CD4-positive, alpha-beta T cell treated with Interleukin-4 for 1 hour (primary cell): ENCODE data around the gene TBXA2R.

Source experiments
- DNase-seq, 2 donors: peaks; one replicate each; pipeline ENCODE4 v3.0.0-alpha.2; 2020 to 2022

The TBXA2R gene

GRCh38 chr19:3550947-3551791 is 55.5 kb downstream of the TBXA2R start:
- DNase-seq = no peak

- DNase-seq = no peak
These were observed 56.9 kb downstream of the TBXA2R start for GRCh38 chr19:3549816-3550215.

DNA sequence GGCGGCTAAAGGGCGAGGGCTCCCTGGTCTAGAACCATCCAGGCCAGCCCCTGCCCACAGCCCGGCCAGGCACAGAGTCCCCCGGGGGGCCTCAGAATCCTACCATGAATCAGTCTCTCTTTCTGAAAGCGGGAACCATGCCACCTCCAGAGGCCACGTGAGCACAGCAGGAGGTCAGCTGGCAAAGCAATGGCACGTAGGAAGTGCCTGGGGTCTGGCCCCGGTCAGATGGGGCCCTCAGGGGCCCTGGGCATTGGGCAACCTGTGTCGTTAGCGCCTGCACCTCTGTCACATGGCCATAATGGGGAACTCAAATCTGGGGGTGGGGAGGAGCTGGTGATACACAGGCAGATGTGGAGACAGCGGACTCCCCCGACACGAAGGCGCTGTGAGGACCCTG is 58.1 kb downstream of the TBXA2R start:
- DNase-seq = peak in 1 of 2 donors; percentile 74

DNA sequence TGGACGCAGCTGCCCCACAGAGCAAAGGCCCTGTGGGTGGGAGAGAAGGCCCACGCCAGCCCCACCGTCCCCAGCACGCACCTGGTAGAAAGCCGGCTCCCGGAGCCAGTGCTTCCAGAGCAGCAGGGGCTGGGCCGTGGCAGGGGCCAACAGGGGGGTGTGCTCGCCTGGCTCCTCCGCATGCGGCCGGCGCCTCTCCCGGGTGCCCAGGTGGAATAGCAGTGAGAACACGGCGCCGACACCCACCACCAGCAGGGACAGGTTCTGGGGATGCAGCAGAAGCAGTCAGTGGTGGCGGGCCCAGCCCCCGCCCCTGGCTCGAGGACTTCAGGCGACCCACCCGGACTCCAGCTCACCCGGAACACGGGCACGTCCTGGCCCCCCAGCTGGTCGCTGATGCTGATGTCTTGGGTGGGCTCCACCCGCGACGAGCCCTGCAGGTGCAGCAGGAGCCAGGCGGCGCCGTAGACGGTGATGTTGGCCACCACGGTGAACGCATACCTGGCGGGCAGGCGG is 58.9 kb downstream of the TBXA2R start:
- DNase-seq = no peak

GRCh38 chr19:3547301-3547731 is 59.4 kb downstream of the TBXA2R start:
- DNase-seq = peak in 1 of 2 donors; percentile 29

DNA sequence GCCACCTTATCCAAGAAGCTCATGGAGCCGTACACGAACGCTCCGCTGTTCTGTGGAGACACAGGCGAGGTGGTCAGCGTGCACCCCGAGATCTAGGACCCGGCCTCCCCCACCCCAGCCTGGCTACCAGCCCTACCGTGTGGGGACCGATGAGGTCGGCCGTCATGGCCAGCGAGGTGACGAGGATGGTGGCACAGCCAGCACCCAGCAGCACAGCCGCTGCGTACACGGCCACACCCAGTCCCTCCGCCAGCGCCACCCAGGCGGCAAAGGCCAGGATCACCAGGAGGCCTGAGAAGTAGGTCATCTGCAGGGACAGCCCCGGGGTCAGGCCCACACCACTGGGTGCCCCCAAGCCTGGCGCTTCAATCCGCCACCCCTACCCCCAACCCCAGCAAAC is 60.6 kb downstream of the TBXA2R start:
- DNase-seq = no peak

DNA sequence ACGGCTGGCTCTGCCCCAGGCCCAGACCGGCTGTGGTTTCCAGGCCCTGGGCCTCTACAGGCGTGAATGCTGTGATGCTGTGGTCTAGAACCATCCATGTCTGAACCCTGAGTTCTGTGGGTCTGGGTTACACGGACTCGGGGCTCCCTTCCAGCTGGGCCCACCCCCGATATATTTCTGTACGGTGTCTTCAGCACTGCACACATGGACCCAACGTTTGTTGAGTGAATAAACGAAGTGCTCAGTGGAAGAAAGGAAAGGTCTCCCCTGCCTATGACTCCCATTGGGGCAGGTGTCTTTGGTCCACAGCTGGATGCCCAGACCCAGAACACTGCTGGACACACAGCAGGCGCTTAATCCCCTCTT is 61.0 kb downstream of the TBXA2R start:
- DNase-seq = no peak

DNA sequence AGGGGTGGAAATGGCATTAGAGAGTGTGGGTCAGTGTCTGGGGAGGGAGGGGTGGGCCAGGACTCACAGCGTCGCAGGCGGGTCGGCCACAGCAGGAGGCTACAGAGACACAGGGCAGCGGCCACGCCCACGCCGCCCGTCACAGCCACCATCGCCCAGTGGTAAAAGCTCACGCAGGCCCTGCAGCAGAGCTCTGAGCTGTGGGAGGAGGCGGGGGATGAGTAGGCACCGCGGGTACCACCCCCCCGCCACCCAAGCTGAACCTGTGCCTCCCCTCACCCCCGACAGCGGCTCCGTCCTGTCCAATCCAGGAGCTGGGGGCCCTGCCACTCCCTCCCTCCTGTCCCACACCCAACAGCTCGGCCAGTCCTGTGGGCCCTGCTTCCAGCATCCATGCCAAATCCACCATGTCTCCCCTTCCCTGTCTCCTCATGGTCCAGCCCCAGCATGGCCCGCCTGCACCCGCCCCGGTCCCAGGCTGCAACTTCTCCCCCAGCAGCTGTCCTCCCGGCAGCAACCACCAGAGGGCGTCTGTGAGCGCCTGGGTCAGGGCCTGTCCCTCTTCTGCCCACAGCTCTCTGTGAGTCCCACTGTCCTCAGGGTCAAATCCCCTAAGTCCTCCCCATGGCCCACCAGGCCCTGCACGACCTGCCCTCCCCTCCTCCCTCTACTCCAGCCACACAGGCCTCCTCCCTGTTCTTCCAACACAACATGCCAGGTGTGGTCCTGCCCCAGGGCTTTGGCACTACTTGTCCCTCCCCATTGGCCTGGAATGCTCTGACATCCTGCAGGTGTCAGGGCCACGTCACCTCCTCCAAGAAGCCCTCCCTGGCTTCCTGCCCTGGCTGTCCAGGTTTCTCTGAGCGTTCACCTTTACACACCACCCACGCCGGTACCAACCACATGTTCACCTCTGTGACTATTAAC is 61.7 kb downstream of the TBXA2R start:
- DNase-seq = peak; percentile 72 to 78
